Measurements from ENCODE around the gene GEMIN7. TPM values are rescaled to one million over a fixed set of nuclear protein-coding genes. Genes with fewer than 3 reads are reported as not detected.
A peak's percentile ranks its signal among the peaks of the same experiment; 100 is the strongest.
"Not testable (repeated sequence)": the region's sequence is repeated elsewhere in the genome, so short reads cannot be mapped to it uniquely, and the experiment has no call there.

The GEMIN7 gene
- total RNA-seq, 1 experiment from 2014 or later: 46.0 TPM

DNA sequence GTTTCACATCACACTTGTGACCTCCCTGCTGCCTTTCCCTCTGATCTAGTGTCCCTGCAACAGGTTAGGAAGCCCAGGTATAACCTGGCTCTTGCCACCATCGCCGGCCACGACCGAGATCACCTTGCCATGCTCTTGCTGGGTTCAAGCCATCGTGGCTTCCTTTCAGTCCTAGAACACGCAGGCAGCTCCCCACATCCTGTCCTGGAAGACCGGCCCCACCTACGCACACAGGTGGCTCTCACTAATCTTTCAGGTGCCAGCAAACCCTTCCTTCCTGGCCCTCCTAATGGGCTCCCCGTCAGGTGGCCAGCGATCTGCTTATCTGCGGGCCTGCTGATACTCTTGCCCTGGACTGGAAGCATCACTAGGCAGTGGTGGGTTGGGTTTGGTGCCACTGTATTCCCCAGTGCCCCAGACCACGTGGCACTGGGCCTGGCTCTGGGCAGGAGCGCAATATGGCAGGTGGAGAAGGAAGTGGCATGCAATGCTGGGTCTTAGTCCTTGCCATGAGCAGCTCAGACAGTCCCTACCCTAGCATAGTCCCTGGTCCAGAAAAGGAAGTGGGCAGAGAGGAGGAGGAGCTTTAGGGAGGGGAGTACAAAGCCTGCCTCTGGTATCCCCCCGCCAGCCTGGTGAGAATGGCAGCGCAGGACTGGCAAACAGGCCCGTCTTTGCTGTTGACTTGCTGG, 25.7 kb downstream of the GEMIN7 start:
- Histone ChIP-seq H3K4ac (ENCODE audit: low read depth, low read length) (no peak overlapping the region), H3K14ac (ENCODE audit: insufficient read depth, low read length) (no peak overlapping the region; the same call in 1 of the 2 replicates), H2AK5ac (ENCODE audit: insufficient read length, low read length) (no peak overlapping the region), H3T11ph (ENCODE audit: low read length) (no peak overlapping the region), H2AFZ (ENCODE audit: low read length) (no peak overlapping the region), H3K9ac (ENCODE audit: extremely low read depth, insufficient read length, low read length) (no peak overlapping the region), H4K5ac (ENCODE audit: insufficient read length, low read depth, low read length) (no peak overlapping the region), H3K27ac (ENCODE audit: insufficient read length, low read depth, low read length) (no peak overlapping the region), H3K18ac (ENCODE audit: insufficient read length, low read depth, low read length) (no peak overlapping the region), H3K56ac (ENCODE audit: insufficient read length, low read depth, low read length) (no peak overlapping the region), H2BK5ac (ENCODE audit: insufficient read length, low read length) (no peak overlapping the region), H3K4me2 (ENCODE audit: insufficient read depth, insufficient read length, low read length) (no peak overlapping the region), H3K79me2 (ENCODE audit: insufficient read depth, low read length) (peaks cover 22% of the 10 kb centered on the region), H4K20me1 (ENCODE audit: control insufficient read depth, insufficient read depth, insufficient read length) (no peaks in the 10 kb centered on the region), H2BK12ac (ENCODE audit: insufficient read length, low read depth, low read length) (no peak overlapping the region), H3K23ac (ENCODE audit: insufficient read length, low read depth, low read length) (no peak overlapping the region), H2BK20ac (ENCODE audit: low read depth, low read length, poor library complexity, severe bottlenecking) (no peak overlapping the region), H3K27me3 (ENCODE audit: insufficient read depth, low read length) (no peaks in the 10 kb centered on the region), H2BK15ac (ENCODE audit: low read depth, low read length) (no peak overlapping the region), H4K8ac (replicated peaks; ENCODE audit: insufficient read length, low read depth, low read length) (no peak overlapping the region), H3K23me2 (ENCODE audit: insufficient read length, low read depth, low read length, poor library complexity, severe bottlenecking) (no peaks in the 10 kb centered on the region), H3K9me3 (ENCODE audit: control insufficient read depth, low read depth, low read length) (no peaks in the 10 kb centered on the region), H4K91ac (ENCODE audit: insufficient read length, low read depth, low read length) (no peak overlapping the region), H3K79me1 (ENCODE audit: insufficient read depth, low read depth, low read length, poor library complexity, severe bottlenecking) (no peaks in the 10 kb centered on the region), H3K4me1 (ENCODE audit: insufficient read depth, low read length) (no peaks in the 10 kb centered on the region; the same call in 1 of the 2 replicates), H2BK120ac (ENCODE audit: low read depth, low read length, poor library complexity, severe bottlenecking) (no peak overlapping the region)
- TF ChIP-seq, protein P1, sequence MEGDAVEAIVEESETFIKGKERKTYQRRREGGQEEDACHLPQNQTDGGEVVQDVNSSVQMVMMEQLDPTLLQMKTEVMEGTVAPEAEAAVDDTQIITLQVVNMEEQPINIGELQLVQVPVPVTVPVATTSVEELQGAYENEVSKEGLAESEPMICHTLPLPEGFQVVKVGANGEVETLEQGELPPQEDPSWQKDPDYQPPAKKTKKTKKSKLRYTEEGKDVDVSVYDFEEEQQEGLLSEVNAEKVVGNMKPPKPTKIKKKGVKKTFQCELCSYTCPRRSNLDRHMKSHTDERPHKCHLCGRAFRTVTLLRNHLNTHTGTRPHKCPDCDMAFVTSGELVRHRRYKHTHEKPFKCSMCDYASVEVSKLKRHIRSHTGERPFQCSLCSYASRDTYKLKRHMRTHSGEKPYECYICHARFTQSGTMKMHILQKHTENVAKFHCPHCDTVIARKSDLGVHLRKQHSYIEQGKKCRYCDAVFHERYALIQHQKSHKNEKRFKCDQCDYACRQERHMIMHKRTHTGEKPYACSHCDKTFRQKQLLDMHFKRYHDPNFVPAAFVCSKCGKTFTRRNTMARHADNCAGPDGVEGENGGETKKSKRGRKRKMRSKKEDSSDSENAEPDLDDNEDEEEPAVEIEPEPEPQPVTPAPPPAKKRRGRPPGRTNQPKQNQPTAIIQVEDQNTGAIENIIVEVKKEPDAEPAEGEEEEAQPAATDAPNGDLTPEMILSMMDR (conservative IDR thresholded peaks at IDR 0.05): no peak
- WGBS (ENCODE audit: extremely low coverage, insufficient read length, low lambda C conversion rate): no CpG with 5 or more reads among the region's 16 CpGs
- H3K4me3 Mint-ChIP-seq: peak overlapping the region in 1 of 2 experiments; percentile 7; a peak in 1 of 5 replicates
- H3K36me3 Mint-ChIP-seq (ENCODE audit: insufficient read depth in 1 of 3, low read depth in 3 of 3): peaks cover 4 to 6% (median 4%) of the 10 kb centered on the region in 3 experiments; a peak in 3 of 7 replicates
- H3K27me3 Mint-ChIP-seq (ENCODE audit: low read depth): no peaks in the 10 kb centered on the region
- peak overlapping the region; percentile 41 to 58 (median 46); a peak in 6 of 7 replicates for H3K27ac Mint-ChIP-seq
- no peak for DNase-seq
- peaks cover 49 to 52% of the 10 kb centered on the region in 2 experiments for H3K4me1 Mint-ChIP-seq
- H3K9me3 Mint-ChIP-seq: no peaks in the 10 kb centered on the region

DNA sequence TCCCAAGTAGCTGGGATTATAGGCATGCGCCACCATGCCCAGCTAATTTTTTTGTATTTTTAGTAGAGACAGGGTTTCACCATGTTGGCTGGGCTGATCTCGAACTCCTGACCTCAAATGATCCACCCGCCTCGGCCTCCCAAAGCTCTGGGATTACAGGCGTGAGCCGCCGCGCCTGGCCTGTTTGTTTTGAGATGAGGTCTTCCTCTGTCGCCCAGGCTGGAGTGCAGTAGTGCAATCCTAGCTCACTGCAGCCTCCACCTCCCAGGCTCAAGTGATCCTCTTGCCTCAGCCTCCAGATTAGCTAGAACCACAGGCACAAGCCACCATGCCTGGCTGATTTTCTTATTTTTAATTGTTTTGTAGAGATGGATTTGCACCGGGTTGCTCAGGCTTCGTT, 27.3 kb downstream of the GEMIN7 start:
- H2BK12ac ChIP-seq (ENCODE audit: insufficient read length, low read depth, low read length); H3K9me3 Mint-ChIP-seq: not testable (repeated sequence)
- peaks cover 14% of the 10 kb centered on the region; the same call in 1 of the 2 replicates for H3K79me2 ChIP-seq (ENCODE audit: insufficient read depth, low read length)

More for the DNA sequence above, 27.3 kb downstream of the GEMIN7 start:
- H4K5ac ChIP-seq (ENCODE audit: insufficient read length, low read depth, low read length); H3K27ac Mint-ChIP-seq; H2BK20ac ChIP-seq (ENCODE audit: low read depth, low read length, poor library complexity, severe bottlenecking); H3K4me3 Mint-ChIP-seq; H3K27me3 Mint-ChIP-seq (ENCODE audit: low read depth); H2BK120ac ChIP-seq (ENCODE audit: low read depth, low read length, poor library complexity, severe bottlenecking); H3K23me2 ChIP-seq (ENCODE audit: insufficient read length, low read depth, low read length, poor library complexity, severe bottlenecking); H3K9me3 ChIP-seq (ENCODE audit: control insufficient read depth, low read depth, low read length); H2BK15ac ChIP-seq (ENCODE audit: low read depth, low read length); DNase-seq; H2AK5ac ChIP-seq (ENCODE audit: insufficient read length, low read length); H3T11ph ChIP-seq (ENCODE audit: low read length); H2AFZ ChIP-seq (ENCODE audit: low read length); H3K4me2 ChIP-seq (ENCODE audit: insufficient read depth, insufficient read length, low read length); H3K56ac ChIP-seq (ENCODE audit: insufficient read length, low read depth, low read length); H3K27ac ChIP-seq (ENCODE audit: insufficient read length, low read depth, low read length); H3K27me3 ChIP-seq (ENCODE audit: insufficient read depth, low read length); H3K36me3 Mint-ChIP-seq (ENCODE audit: insufficient read depth in 1 of 3, low read depth in 3 of 3); H4K91ac ChIP-seq (ENCODE audit: insufficient read length, low read depth, low read length); H4K8ac ChIP-seq (replicated peaks; ENCODE audit: insufficient read length, low read depth, low read length); H3K4me1 ChIP-seq (ENCODE audit: insufficient read depth, low read length); H3K18ac ChIP-seq (ENCODE audit: insufficient read length, low read depth, low read length); H2BK5ac ChIP-seq (ENCODE audit: insufficient read length, low read length); H3K79me1 ChIP-seq (ENCODE audit: insufficient read depth, low read depth, low read length, poor library complexity, severe bottlenecking); H3K9ac ChIP-seq (ENCODE audit: extremely low read depth, insufficient read length, low read length); H3K4ac ChIP-seq (ENCODE audit: low read depth, low read length); H4K20me1 ChIP-seq (ENCODE audit: control insufficient read depth, insufficient read depth, insufficient read length); H3K23ac ChIP-seq (ENCODE audit: insufficient read length, low read depth, low read length); H3K14ac ChIP-seq (ENCODE audit: insufficient read depth, low read length): not testable (repeated sequence)
- WGBS (ENCODE audit: extremely low coverage, insufficient read length, low lambda C conversion rate): no CpG with 5 or more reads among the region's 11 CpGs
- H3K4me1 Mint-ChIP-seq: peaks cover 38 to 40% of the 10 kb centered on the region in 2 experiments

All from H9 (cell line).